HG03342 (cell line): ENCODE data around the gene GCNT2.
"Not testable (repeated sequence)": the region's sequence is repeated elsewhere in the genome, so short reads cannot be mapped to it uniquely, and the experiment has no call there.

Experiments used
- ATAC-seq: cut with Tn5 transposase; IDR thresholded peaks from one replicate; pipeline ENCODE4 v1.9.1; 2021; ENCODE audit warnings: mild to moderate bottlenecking, moderate library complexity; ENCODE audit not compliant: unreplicated experiment

Gene GCNT2

GRCh38 chr6:10543488-10543887 lies 22.3 kb downstream of the GCNT2 start:
- ATAC-seq: no peak

GRCh38 chr6:10545482-10545881 lies 24.3 kb downstream of the GCNT2 start:
- no peak for ATAC-seq

- ATAC-seq: no peak
Observed at GRCh38 chr6:10547809-10548208, 26.7 kb downstream of the GCNT2 start.

- no peak for ATAC-seq
Observed at GRCh38 chr6:10550764-10551163, 29.6 kb downstream of the GCNT2 start.

GRCh38 chr6:10552270-10552810 lies 31.2 kb downstream of the GCNT2 start:
- no peak for ATAC-seq

GRCh38 chr6:10553871-10554270 lies 32.7 kb downstream of the GCNT2 start:
- no peak for ATAC-seq

- no peak for ATAC-seq
Observed at GRCh38 chr6:10554826-10555225, 33.7 kb downstream of the GCNT2 start.

- ATAC-seq: no peak
Observed at GRCh38 chr6:10555625-10556309, 34.6 kb downstream of the GCNT2 start.

- ATAC-seq: no peak
Observed at GRCh38 chr6:10556589-10556988, 35.4 kb downstream of the GCNT2 start.

GRCh38 chr6:10556992-10557391 lies 35.8 kb downstream of the GCNT2 start:
- no peak for ATAC-seq

GRCh38 chr6:10557913-10558312 lies 36.8 kb downstream of the GCNT2 start:
- ATAC-seq: no peak

GRCh38 chr6:10558565-10558964 lies 37.4 kb downstream of the GCNT2 start:
- no peak for ATAC-seq

GRCh38 chr6:10559522-10560152 lies 38.5 kb downstream of the GCNT2 start:
- ATAC-seq: no peak

GRCh38 chr6:10561611-10562199 lies 40.6 kb downstream of the GCNT2 start:
- no peak for ATAC-seq

GRCh38 chr6:10564975-10565673 lies 44.0 kb downstream of the GCNT2 start:
- ATAC-seq: no peak

GRCh38 chr6:10565913-10566312 lies 44.8 kb downstream of the GCNT2 start:
- ATAC-seq: no peak

GRCh38 chr6:10567256-10568026 lies 46.3 kb downstream of the GCNT2 start:
- no peak for ATAC-seq

- ATAC-seq: no peak
Observed at GRCh38 chr6:10569392-10570127, 48.4 kb downstream of the GCNT2 start.

GRCh38 chr6:10575519-10575918 lies 54.4 kb downstream of the GCNT2 start:
- ATAC-seq: not testable (repeated sequence)

- ATAC-seq: no peak
Observed at GRCh38 chr6:10576226-10576625, 55.1 kb downstream of the GCNT2 start.
